ENCODE results near the gene SPEN.

DNA sequence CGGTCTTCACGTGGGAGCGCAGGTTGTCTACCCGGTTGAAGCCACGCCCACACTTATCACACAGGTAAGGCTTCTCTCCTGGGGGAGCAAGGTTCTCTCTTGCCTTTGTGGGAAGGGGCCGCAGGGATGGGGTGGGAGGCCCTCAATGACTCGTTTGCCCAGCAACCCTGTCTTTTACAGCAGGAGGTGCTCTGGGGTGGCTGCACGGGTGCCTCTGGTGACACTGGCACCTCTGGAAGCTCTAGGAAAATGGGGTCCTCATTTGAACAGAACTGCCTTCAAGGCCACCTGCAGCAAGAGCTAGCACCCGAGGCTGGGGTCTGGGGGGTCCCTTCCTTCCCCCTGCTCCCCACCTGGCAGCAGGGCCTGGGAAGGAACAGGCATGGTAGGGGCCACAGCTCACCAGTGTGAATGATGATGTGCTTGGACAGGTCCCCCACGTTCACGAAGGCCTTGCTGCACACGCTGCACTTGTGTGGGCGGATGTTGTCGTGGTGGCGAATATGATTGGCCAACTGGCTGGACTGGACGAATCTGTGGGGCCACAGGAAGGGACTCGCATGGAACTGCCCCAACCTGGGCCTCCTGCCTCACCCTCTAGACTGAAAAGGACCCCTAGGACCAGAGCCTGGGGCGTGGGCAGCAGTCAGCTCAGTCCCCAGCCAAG, 95.3 kb downstream of the SPEN start:
- TF ChIP-seq, protein P1, sequence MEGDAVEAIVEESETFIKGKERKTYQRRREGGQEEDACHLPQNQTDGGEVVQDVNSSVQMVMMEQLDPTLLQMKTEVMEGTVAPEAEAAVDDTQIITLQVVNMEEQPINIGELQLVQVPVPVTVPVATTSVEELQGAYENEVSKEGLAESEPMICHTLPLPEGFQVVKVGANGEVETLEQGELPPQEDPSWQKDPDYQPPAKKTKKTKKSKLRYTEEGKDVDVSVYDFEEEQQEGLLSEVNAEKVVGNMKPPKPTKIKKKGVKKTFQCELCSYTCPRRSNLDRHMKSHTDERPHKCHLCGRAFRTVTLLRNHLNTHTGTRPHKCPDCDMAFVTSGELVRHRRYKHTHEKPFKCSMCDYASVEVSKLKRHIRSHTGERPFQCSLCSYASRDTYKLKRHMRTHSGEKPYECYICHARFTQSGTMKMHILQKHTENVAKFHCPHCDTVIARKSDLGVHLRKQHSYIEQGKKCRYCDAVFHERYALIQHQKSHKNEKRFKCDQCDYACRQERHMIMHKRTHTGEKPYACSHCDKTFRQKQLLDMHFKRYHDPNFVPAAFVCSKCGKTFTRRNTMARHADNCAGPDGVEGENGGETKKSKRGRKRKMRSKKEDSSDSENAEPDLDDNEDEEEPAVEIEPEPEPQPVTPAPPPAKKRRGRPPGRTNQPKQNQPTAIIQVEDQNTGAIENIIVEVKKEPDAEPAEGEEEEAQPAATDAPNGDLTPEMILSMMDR (IDR thresholded peaks at IDR 0.05; ENCODE audit: borderline replicate concordance, extremely low read depth, low read length, poor library complexity, severe bottlenecking): no peak
- TF ChIP-seq EZH2 (IDR thresholded peaks at IDR 0.05; ENCODE audit: borderline replicate concordance, low read depth, low read length, severe bottlenecking): no peak
